GM12865 (cell line): ENCODE measurements around the gene SRRM2.

ENCODE experiments used
- DNase-seq: peaks from one replicate; pipeline ENCODE4 v3.0.0; 2010; ENCODE audit warnings: low read depth
- H3K4me3 ChIP-seq: 2 replicates; pipeline ENCODE4 v1.5.1; 2011; ENCODE audit warnings: mild to moderate bottlenecking, low read depth, low read length, control low read depth
- CTCF ChIP-seq: IDR thresholded peaks from 2 replicates; pipeline ENCODE4 v1.5.1; 2011; ENCODE audit warnings: low read length, control low read depth, low read depth, inconsistent platforms; ENCODE audit not compliant: insufficient read depth; ENCODE audit errors: missing control alignments

Gene SRRM2

GRCh38 chr16:2790631-2791030 lies 38.2 kb downstream of the SRRM2 start:
- no peak overlapping the region for H3K4me3 ChIP-seq
- no peak for TF ChIP-seq CTCF
- DNase-seq = no peak

GRCh38 chr16:2791174-2791573 lies 38.7 kb downstream of the SRRM2 start:
- DNase-seq = no peak
- no peak for TF ChIP-seq CTCF
- no peak overlapping the region for H3K4me3 ChIP-seq

- TF ChIP-seq CTCF = no peak
- no peak for DNase-seq
- H3K4me3 ChIP-seq = no peak overlapping the region
Measured at GRCh38 chr16:2792940-2793339, 40.5 kb downstream of the SRRM2 start.

- no peak overlapping the region for H3K4me3 ChIP-seq
- no peak for DNase-seq
- no peak for TF ChIP-seq CTCF
Measured at GRCh38 chr16:2795395-2796143, 43.1 kb downstream of the SRRM2 start.

GRCh38 chr16:2798723-2799204 lies 46.3 kb downstream of the SRRM2 start:
- TF ChIP-seq CTCF = no peak
- no peak overlapping the region for H3K4me3 ChIP-seq
- DNase-seq = no peak

GRCh38 chr16:2799205-2799858 lies 46.9 kb downstream of the SRRM2 start:
- no peak overlapping the region for H3K4me3 ChIP-seq
- DNase-seq = no peak
- TF ChIP-seq CTCF = no peak
